BJ (cell line): ENCODE results near the gene CCDC178. TPM values are rescaled to one million over a fixed set of nuclear protein-coding genes. Genes with fewer than 3 reads are reported as not detected.

ENCODE experiments used
- CTCF ChIA-PET: fragments of 350-600 bp; formaldehyde crosslinking; extraction: SDS; loops from one replicate; lab custom pipeline; 2021; ENCODE audit warnings: antibody characterized with exemption, inconsistent platforms; lab: Yijun Ruan, JAX
- POLR2A ChIA-PET: fragments of 300-600 bp; sonication (Branson Sonifier 250); formaldehyde crosslinking; extraction: SDS; loops from one replicate; lab custom pipeline; 2021; ENCODE audit warnings: antibody characterized with exemption; lab: Charles Lee
- DNase-seq: peaks from one replicate; pipeline ENCODE4 v3.0.0-alpha.2; 2011; ENCODE audit warnings: low read depth
- H3K27me3 ChIP-seq: 2 replicates; pipeline ENCODE4 v1.6.0; 2011; ENCODE audit warnings: low read length; ENCODE audit not compliant: control insufficient read depth, insufficient read depth
- H3K36me3 ChIP-seq: 2 replicates; pipeline ENCODE4 v1.5.1; 2011; ENCODE audit warnings: low read length; ENCODE audit not compliant: control insufficient read depth, insufficient read depth
- H3K4me3 ChIP-seq: 2 replicates; pipeline ENCODE4 v1.5.1; 2011; ENCODE audit warnings: low read depth, mild to moderate bottlenecking, control low read depth, low read length
- polyA plus RNA-seq: library from polyadenylated mRNA; depleted of rRNA; stranded (reverse); fragments of >200 nt; gene quantifications from 2 replicates; pipeline ENCODE4 v1.2.3, GENCODE V29; 2011
- TF ChIP-seq, protein P1 (sequence below): IDR thresholded peaks from 2 replicates; pipeline ENCODE4 v1.5.1; 2011; ENCODE audit warnings: low read depth, mild to moderate bottlenecking, control low read depth, inconsistent platforms, low read length, moderate library complexity; ENCODE audit not compliant: insufficient read depth

The CCDC178 gene
- polyA plus RNA-seq, 1 experiment = not detected

DNA sequence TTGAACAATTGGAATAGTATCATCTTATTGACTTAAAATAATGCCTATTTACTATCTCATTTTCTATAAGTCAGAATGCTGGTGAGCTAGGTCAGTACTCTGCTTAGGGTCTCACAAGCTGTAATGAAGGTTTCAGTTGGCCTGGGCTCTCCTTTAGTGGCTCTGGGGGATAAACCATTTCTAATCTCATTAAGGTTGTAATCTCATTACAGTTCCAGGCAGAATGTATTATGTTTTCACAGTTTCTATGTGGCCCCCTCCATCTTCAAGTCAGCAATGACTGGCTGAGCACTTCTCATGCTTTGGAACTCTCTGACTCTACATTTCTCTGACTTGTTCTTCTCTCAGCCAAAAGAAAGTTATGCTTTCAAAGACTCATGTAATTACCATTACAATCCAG is 163.1 kb downstream of the CCDC178 start:
- no peaks in the 10 kb centered on the region for H3K27me3 ChIP-seq
- DNase-seq = no peak
- POLR2A ChIA-PET = no interaction called here
- CTCF ChIA-PET = no interaction called here
- TF ChIP-seq, protein P1, sequence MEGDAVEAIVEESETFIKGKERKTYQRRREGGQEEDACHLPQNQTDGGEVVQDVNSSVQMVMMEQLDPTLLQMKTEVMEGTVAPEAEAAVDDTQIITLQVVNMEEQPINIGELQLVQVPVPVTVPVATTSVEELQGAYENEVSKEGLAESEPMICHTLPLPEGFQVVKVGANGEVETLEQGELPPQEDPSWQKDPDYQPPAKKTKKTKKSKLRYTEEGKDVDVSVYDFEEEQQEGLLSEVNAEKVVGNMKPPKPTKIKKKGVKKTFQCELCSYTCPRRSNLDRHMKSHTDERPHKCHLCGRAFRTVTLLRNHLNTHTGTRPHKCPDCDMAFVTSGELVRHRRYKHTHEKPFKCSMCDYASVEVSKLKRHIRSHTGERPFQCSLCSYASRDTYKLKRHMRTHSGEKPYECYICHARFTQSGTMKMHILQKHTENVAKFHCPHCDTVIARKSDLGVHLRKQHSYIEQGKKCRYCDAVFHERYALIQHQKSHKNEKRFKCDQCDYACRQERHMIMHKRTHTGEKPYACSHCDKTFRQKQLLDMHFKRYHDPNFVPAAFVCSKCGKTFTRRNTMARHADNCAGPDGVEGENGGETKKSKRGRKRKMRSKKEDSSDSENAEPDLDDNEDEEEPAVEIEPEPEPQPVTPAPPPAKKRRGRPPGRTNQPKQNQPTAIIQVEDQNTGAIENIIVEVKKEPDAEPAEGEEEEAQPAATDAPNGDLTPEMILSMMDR = no peak
- H3K4me3 ChIP-seq = no peak overlapping the region
- H3K36me3 ChIP-seq = no peaks in the 10 kb centered on the region

DNA sequence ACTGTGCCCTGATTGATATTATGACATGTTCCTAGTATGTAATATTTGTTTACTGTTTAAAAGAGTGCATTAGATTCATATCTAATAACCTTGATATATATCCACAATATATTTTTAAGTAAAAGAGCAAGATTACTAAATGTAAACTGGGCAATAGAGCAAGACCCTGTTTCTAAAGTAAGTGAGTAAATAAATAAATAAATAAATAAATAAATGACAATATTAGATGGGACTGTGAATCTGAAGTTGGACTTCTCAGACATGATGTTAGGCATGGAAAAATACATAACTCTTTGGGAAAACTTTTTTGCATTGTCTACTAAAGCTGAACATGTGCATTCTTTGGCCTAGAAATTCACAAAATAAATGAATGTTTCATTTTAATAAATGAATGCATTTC is 164.7 kb downstream of the CCDC178 start:
- Histone ChIP-seq H3K36me3 (no peaks in the 10 kb centered on the region), H3K27me3 (no peaks in the 10 kb centered on the region), H3K4me3 (no peak overlapping the region)
- ChIA-PET CTCF (no interaction called here), POLR2A (no interaction called here)
- TF ChIP-seq, protein P1 = no peak
- no peak for DNase-seq

DNA sequence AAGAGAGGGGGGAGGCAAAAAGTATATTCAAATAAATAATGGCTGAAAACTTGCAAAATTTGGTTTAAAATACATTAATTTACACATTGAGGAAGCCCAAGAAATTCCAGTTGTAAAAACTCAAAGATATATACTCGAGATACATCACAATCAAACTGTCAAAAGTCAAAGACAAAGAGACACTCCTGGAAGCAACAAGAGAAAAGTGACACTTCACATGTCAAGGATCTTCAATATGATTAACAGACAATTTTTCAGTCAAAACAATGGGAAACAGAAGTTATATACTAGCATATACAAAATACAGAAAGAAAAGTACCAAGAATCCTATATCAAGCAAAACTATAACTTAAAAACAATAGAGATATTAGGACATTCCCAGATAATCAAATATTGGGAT is 170.2 kb downstream of the CCDC178 start:
- CTCF ChIA-PET = no interaction called here
- Histone ChIP-seq H3K36me3 (no peaks in the 10 kb centered on the region), H3K4me3 (no peak overlapping the region), H3K27me3 (no peaks in the 10 kb centered on the region)
- TF ChIP-seq, protein P1 = no peak
- POLR2A ChIA-PET = no interaction called here
- no peak for DNase-seq

DNA sequence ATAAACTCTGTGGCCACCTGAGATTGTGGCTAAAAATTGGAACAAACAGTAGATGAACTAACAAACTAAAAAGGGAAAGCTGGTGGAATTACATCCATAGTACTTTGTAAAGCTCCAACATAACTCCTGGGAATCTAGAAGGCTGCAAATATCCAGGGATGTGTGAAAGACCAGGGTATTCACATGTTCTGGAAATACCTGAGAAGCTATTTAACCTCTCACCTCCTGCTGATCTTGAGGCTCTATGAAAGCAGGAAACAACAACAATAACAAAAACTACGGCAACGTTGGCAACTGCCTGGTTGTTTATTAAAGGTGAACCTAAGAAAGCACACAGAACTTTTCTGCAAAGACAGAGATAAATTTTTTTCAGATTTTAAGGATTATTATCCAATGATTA is 171.3 kb downstream of the CCDC178 start:
- CTCF ChIA-PET = no interaction called here

DNA sequence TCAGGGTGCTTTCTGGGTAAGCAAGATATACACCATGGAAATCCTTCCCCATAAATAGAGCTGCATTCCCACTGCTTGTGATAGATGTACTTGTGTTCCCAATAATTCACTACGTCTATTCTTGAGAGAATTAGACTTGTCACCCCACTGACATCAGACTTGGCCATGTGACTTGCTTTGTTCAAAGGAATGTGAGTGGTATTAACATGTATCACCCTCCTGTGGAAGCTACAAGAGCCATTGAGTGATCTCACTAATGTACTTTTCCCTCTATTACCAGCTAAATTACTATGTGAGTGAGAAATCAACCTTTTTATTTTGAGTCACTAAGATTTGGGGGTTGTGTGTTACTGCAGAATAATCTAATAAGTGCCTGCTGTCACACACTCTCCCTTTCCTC is 176.0 kb downstream of the CCDC178 start:
- CTCF ChIA-PET = no interaction called here
- no peak overlapping the region for H3K4me3 ChIP-seq
- no peaks in the 10 kb centered on the region for H3K36me3 ChIP-seq
- no peak for DNase-seq
- TF ChIP-seq, protein P1 = no peak
- no peaks in the 10 kb centered on the region for H3K27me3 ChIP-seq
- POLR2A ChIA-PET = no interaction called here

More for the DNA sequence above, 171.3 kb downstream of the CCDC178 start:
- no peaks in the 10 kb centered on the region for H3K27me3 ChIP-seq
- TF ChIP-seq, protein P1 = no peak
- no peaks in the 10 kb centered on the region for H3K36me3 ChIP-seq
- H3K4me3 ChIP-seq = no peak overlapping the region
- DNase-seq = no peak
- POLR2A ChIA-PET = no interaction called here
